HK-2 (cell line): ENCODE data around the gene PIPOX.

Experiments
- DNase-seq: peaks from one replicate; pipeline ENCODE4 v3.0.0-alpha.2; 2018; ENCODE audit not compliant: unreplicated experiment

Gene PIPOX

GRCh38 chr17:29048440-29049368 is 5.8 kb downstream of the PIPOX start:
- DNase-seq: no peak

GRCh38 chr17:29049541-29050145 is 6.7 kb downstream of the PIPOX start:
- DNase-seq: no peak

DNA sequence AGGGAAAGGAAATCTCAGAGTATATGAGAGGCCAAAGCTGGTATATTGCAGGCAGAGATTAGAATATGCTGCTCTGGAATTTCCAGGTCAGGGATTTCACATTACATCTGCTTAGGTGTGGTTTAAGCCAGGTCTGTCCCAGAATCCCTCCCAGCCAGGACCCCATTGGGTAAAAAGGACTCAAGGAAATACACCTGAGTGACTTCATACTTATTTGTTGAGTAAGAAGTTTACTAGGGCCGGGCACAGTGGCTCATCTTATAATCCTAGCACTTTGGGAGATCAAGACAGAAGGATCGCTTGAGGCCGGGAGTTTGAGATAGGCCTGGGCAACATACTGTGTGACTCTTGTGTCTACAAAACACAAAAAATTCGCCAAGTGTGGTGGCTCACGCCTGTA is 7.2 kb downstream of the PIPOX start:
- no peak for DNase-seq

- DNase-seq: no peak
Observed at GRCh38 chr17:29051194-29051593, 8.3 kb downstream of the PIPOX start.

DNA sequence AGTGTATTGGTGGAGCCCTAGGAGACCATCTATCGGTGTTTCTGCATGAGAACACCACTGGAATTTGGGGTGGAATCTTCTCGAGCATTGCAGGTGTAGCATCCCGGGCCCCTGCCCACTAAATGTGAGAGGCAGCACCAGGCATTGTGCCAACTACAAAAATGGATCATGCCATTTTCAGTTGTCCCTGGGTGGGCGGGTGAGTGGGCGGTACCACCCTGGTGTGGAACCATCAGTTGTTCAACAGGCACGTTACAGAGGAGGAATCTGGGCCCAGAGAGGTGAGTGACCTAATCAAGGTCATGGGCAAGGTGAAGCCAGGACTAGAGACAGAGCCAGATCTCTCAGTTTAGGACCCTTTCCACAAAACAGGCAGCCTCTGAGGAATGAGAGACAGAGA is 8.8 kb downstream of the PIPOX start:
- DNase-seq: no peak

DNA sequence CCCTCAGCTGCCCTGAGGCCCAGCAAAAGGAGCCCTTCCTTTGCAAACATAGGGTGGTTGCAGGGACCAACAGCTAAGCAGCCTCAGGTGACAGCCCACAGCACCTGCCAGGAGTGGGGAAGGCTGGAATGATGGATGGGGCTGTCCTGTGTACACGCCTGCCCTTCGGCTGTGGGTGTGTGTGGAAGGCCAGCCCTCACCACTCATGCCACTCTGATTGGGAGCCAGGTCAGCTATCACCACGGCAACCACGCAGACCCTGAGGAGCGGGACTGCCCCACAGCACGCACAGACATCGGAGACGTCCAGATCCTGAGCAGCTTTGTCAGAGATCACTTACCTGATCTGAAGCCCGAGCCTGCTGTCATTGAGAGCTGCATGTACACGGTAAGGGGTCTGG is 11.9 kb downstream of the PIPOX start:
- no peak for DNase-seq

DNA sequence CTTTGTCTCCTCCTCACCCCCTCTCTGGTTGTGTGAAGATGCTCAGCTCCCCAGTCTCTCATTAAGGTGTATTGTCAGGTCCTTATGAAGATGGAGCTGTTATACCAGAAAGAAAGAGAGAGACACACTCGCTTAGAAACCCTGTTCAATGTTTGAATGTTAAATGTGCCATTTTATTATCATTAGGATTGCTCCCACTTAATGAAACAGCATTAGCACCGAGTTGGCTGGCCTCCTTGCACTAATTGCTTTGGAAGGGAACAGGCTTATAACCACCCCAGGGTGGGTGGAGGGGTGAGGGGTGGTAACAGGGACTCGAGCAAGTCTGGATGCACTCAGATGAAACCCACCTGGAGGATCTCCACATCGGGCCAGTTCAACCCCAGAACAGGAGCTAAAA is 14.4 kb downstream of the PIPOX start:
- no peak for DNase-seq

- no peak for DNase-seq
Observed at GRCh38 chr17:29058391-29058790, 15.4 kb downstream of the PIPOX start.

GRCh38 chr17:29059281-29059680 is 16.3 kb downstream of the PIPOX start:
- no peak for DNase-seq

DNA sequence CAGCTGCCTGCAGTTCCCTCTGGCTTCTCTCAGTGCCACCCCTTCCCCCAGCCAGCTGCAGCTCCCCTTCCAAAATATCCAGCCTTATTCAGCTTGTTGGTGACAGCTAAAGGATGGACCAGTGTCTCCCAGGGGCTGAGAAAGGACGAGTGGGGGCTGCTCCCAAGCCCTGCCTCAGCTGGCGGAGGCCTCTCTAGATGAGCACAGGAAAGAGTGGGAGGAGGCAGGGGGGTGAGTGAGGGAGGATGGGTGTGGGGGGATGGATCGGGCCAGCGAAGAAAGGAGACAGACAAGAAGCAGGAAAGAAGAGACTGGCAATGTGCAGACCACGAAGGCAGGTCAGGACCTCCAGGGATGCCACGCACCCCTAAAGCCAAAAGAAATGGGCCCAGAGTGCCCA is 17.5 kb downstream of the PIPOX start:
- no peak for DNase-seq

DNA sequence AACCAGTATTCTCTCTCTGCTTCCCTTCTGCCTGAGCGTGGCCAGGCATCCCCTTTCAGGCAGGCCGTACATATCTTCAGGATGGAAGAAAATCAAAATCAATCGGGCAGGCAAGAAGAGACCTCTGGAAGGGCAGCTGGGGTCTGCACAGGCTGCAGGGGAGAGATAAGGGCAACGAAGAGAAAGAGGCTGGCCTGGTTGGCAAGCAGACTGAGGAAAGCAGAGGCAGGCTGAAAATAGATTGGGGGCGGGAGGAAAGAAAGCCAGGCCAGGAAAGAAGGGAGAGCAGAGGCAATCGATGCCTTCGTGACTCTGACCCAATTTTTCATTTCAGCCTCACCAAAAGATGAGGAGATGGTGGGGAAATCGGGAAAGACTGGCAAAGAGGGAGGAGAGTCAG is 18.1 kb downstream of the PIPOX start:
- DNase-seq: no peak

GRCh38 chr17:29062215-29062614 is 19.3 kb downstream of the PIPOX start:
- no peak for DNase-seq

- DNase-seq: no peak
Observed at GRCh38 chr17:29063992-29064391, 21.1 kb downstream of the PIPOX start.

- no peak for DNase-seq
Observed at GRCh38 chr17:29066047-29066446, 23.1 kb downstream of the PIPOX start.

DNA sequence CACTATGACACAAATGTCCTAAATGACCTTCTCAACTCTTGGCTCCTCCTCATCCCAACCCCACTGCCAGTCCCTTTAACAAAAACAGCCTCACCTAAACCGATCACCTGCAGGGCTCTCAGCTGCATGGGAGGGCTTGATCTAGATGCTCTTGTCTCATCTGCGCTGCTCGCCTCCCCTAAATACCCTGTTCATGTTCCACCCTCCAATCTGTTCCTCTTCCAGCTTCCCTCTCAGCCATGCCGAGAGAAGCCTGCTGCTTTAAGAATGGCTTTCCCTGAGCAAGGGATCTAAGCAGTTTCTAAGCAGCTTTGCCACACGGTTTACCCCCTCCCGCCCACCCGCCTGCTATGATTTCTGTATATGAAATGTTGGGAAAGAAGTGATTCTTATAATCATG is 23.7 kb downstream of the PIPOX start:
- no peak for DNase-seq

DNA sequence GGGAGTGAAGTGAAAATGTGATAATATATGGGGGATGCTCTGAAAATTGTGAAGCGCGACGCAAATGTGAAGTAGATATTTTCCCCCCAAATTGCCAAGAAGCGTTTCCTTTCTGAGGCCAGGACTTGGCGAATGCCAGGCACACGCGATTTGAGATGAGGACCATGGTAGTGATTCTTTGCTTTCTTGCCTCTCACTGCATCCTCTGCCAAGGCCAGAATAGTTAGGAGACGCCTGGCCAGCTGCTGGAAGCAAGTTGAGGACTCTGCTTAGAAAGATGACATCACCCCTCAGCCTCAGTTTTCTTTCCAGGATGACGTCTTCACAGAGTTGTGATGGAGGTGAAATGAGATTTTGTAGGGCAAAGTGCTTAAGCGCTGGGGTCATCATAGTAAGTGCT is 25.9 kb downstream of the PIPOX start:
- DNase-seq: no peak

DNA sequence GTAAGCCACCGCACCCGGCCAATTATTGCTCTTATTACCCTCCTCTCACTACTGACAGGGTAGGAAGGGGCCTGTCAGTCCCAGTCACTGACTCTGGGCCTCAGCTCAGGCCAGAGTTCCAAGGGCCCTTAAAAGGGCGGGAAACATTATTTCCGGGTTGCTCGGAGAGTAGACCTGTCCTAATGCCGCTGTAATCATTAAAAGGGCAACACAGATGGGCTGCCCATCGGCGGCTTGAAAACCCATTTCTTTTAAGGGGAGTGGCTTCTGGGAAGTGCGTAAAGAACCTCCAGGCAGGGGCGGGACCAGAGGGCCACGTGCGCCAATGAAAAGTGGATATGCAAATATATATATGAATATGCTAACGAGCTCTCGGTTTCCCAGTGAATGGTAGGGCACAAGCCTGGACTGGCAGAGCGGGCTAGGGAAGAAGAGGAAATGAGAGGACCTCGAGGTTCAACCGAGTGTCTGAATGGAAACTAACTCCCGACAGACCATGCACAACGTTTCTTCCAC is 26.6 kb downstream of the PIPOX start:
- DNase-seq: no peak

- DNase-seq: no peak
Observed at GRCh38 chr17:29070308-29070707, 27.4 kb downstream of the PIPOX start.

- no peak for DNase-seq
Observed at GRCh38 chr17:29070781-29071180, 27.8 kb downstream of the PIPOX start.

GRCh38 chr17:29071303-29071702 is 28.4 kb downstream of the PIPOX start:
- DNase-seq: no peak

DNA sequence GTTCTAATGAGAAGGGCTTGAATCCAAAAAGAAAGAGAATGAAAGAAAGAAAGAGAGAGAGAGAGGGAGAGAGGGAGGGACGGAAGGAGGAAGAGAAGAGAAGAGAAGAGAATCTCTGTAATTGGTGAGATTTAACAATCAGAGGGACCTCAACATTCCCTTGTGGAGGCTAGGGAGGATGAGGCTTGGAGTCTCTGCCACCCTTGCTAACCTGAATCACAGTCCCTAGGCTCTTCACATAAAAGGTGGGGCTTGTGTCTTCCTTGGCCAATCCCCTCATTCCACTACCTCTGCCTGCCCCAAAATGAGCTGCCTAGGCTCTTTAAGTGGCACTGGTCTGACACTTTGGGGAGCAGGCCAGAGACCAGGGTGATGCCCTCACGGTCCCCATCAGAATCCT is 30.1 kb downstream of the PIPOX start:
- DNase-seq: no peak

DNA sequence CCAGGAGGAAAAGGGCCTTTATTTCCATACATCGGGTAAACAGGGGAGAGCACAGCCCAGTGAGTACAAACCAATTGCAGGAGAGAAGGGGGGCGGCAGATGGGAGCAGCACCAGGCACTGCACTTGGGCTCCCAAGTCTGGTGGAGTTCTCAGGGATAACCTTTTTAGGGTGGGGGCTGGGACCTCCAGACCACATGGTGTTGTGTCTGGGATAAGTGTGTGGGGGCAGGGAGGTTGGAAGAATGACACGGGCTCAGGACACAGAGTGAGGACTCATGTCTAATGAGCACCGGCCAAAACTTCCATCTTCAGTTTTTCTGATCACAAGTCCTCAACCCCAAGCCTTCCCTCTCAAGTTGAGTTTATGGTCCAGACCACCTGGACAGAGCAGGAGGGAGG is 30.6 kb downstream of the PIPOX start:
- DNase-seq: no peak

GRCh38 chr17:29074488-29074887 is 31.5 kb downstream of the PIPOX start:
- no peak for DNase-seq
